ENCODE results near the gene EPS8L2. TPM values are rescaled to one million over a fixed set of nuclear protein-coding genes. Genes with fewer than 3 reads are reported as not detected.

Gene EPS8L2
- total and polyA plus RNA-seq, 2 donors (not counting 1 experiment from before 2014, with no cell fraction given), result 13.9 to 22.7 TPM

GRCh38 chr11:706957-707816, 1.2 kb downstream of the EPS8L2 start:
- Mint-ChIP-seq H3K27me3 (peaks cover 13% of the 10 kb centered on the region), H3K27ac (peak overlapping the region; percentile 46), H3K4me1 (peaks cover 10% of the 10 kb centered on the region), H3K4me3 (peak overlapping the region; percentile 37), H3K9me3 (ENCODE audit: insufficient read depth) (no peaks in the 10 kb centered on the region)
- Histone ChIP-seq H3K79me2 (ENCODE audit: control insufficient read depth, insufficient read depth, low read length) (peaks cover 6% of the 10 kb centered on the region), H3K4me3 (ENCODE audit: control extremely low read depth in 1 of 5, extremely low read depth in 1 of 5, insufficient read depth in 1 of 5, low read depth in 2 of 5, low read length in 4 of 5) (no peak overlapping the region), H3K27ac (ENCODE audit: low read length in 2 of 2) (no peak overlapping the region), H3K9ac (ENCODE audit: low read length) (no peak overlapping the region), H3K36me3 (replicated peaks in 1 of 2; ENCODE audit: control extremely low read depth in 1 of 2, control insufficient read depth in 1 of 2, extremely low read depth in 1 of 2, insufficient read depth in 2 of 2, low read length in 1 of 2) (peaks cover 0 to 4% of the 10 kb centered on the region in 2 experiments), H3K27me3 (replicated peaks in 1 of 4; ENCODE audit: control extremely low read depth in 1 of 4, control insufficient read depth in 3 of 4, insufficient read depth in 4 of 4, low read length in 3 of 4) (peaks cover 0 to 39% (median 12%) of the 10 kb centered on the region in 4 experiments), H2AFZ (ENCODE audit: insufficient read depth, low read depth, low read length, poor library complexity, severe bottlenecking) (no peak overlapping the region), H3K4me2 (replicated peaks; ENCODE audit: low read depth, low read length, poor library complexity, severe bottlenecking) (peak overlapping the region; percentile 68), H3K4me1 (ENCODE audit: control insufficient read depth in 2 of 2, insufficient read depth in 2 of 2, low read length in 2 of 2) (peaks cover 13 to 21% of the 10 kb centered on the region in 2 donors), H4K20me1 (ENCODE audit: control insufficient read depth, insufficient read depth, low read length, poor library complexity, severe bottlenecking) (peaks cover 12% of the 10 kb centered on the region), H3K9me3 (ENCODE audit: control extremely low read depth in 1 of 3, control insufficient read depth in 2 of 3, insufficient read depth in 1 of 3, low read length in 2 of 3) (peaks cover 0 to 4% (median 0%) of the 10 kb centered on the region in 3 donors)
- POLR2A ChIA-PET, result interaction anchor here (0.5 to 0.6 kb wide), 2 partner anchors 9 to 18 kb away, joined by 6 to 8 read pairs; no protein-coding TSS in a partner anchor
- no peak for TF ChIP-seq EZH2 (IDR thresholded peaks at IDR 0.05; ENCODE audit: borderline replicate concordance, insufficient read depth, low read depth, low read length, poor library complexity, severe bottlenecking)
- TF ChIP-seq, protein P1, sequence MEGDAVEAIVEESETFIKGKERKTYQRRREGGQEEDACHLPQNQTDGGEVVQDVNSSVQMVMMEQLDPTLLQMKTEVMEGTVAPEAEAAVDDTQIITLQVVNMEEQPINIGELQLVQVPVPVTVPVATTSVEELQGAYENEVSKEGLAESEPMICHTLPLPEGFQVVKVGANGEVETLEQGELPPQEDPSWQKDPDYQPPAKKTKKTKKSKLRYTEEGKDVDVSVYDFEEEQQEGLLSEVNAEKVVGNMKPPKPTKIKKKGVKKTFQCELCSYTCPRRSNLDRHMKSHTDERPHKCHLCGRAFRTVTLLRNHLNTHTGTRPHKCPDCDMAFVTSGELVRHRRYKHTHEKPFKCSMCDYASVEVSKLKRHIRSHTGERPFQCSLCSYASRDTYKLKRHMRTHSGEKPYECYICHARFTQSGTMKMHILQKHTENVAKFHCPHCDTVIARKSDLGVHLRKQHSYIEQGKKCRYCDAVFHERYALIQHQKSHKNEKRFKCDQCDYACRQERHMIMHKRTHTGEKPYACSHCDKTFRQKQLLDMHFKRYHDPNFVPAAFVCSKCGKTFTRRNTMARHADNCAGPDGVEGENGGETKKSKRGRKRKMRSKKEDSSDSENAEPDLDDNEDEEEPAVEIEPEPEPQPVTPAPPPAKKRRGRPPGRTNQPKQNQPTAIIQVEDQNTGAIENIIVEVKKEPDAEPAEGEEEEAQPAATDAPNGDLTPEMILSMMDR (IDR thresholded peaks at IDR 0.05), result no peak
- CTCF ChIA-PET, result interaction anchor here (0.9 kb wide), 1 partner anchor 19 kb away, joined by 3 read pairs; no protein-coding TSS in a partner anchor
- intact Hi-C loops (cut with micrococcal nuclease), result no loop called here
- ATAC-seq (ENCODE audit: low read depth) (no peak), DNase-seq (no peak)
- 63% methylated on average over 27 of the region's 30 CpGs for WGBS (ENCODE audit: insufficient coverage)
